KMS-11 (cell line): ENCODE results near the gene HNF4A.

Experiments used
- H2AFZ ChIP-seq: fragments of 200-600 bp; sonication (generic); 2 replicates; pipeline ENCODE4 v1.6.1; 2016; ENCODE audit warnings: antibody characterized with exemption, mixed run types, low read depth
- H3K27ac ChIP-seq: fragments of 200-600 bp; sonication (generic); 2 replicates; pipeline ENCODE4 v1.6.1; 2016; ENCODE audit warnings: mild to moderate bottlenecking, mixed run types
- H3K27me3 ChIP-seq: fragments of 200-600 bp; sonication (generic); 2 replicates; pipeline ENCODE4 v1.6.1; 2017; ENCODE audit warnings: mild to moderate bottlenecking, low read depth, mixed run types, moderate library complexity; ENCODE audit not compliant: insufficient read depth
- H3K36me3 ChIP-seq: fragments of 200-600 bp; sonication (generic); 2 replicates; pipeline ENCODE4 v1.6.1; 2017; ENCODE audit warnings: mild to moderate bottlenecking, mixed run types; ENCODE audit not compliant: insufficient read depth
- H3K4me1 ChIP-seq: fragments of 200-600 bp; sonication (generic); 2 replicates; pipeline ENCODE4 v1.6.1; 2016; ENCODE audit warnings: mild to moderate bottlenecking, low read depth, mixed run types; ENCODE audit not compliant: poor library complexity, severe bottlenecking
- H3K4me2 ChIP-seq: fragments of 200-600 bp; sonication (generic); 2 replicates; pipeline ENCODE4 v1.7.0; 2016; ENCODE audit warnings: mild to moderate bottlenecking, mixed run types
- H3K4me3 ChIP-seq: fragments of 200-600 bp; sonication (generic); IDR thresholded peaks from 2 replicates; pipeline ENCODE4 v1.6.1; 2017; ENCODE audit warnings: low read depth, low read length, mixed read lengths; ENCODE audit not compliant: insufficient read depth
- H3K79me2 ChIP-seq: fragments of 200-600 bp; sonication (generic); 2 replicates; pipeline ENCODE4 v1.6.1; 2016; ENCODE audit warnings: low read depth, mixed run types; ENCODE audit not compliant: insufficient read depth
- H3K9ac ChIP-seq: fragments of 200-600 bp; sonication (generic); 2 replicates; pipeline ENCODE4 v1.6.1; 2016; ENCODE audit warnings: mild to moderate bottlenecking, mixed run types
- H4K20me1 ChIP-seq: fragments of 200-600 bp; sonication (generic); 2 replicates; pipeline ENCODE4 v1.6.1; 2016; ENCODE audit warnings: mild to moderate bottlenecking, mixed run types; ENCODE audit not compliant: insufficient read depth
- TF ChIP-seq, protein P1 (sequence below): fragments of 200-600 bp; sonication (generic); conservative IDR thresholded peaks from 2 replicates; pipeline ENCODE4 v1.6.1; 2017; ENCODE audit warnings: low read depth, mild to moderate bottlenecking, antibody characterized with exemption, low read length, moderate library complexity, mixed read lengths

The HNF4A gene

DNA sequence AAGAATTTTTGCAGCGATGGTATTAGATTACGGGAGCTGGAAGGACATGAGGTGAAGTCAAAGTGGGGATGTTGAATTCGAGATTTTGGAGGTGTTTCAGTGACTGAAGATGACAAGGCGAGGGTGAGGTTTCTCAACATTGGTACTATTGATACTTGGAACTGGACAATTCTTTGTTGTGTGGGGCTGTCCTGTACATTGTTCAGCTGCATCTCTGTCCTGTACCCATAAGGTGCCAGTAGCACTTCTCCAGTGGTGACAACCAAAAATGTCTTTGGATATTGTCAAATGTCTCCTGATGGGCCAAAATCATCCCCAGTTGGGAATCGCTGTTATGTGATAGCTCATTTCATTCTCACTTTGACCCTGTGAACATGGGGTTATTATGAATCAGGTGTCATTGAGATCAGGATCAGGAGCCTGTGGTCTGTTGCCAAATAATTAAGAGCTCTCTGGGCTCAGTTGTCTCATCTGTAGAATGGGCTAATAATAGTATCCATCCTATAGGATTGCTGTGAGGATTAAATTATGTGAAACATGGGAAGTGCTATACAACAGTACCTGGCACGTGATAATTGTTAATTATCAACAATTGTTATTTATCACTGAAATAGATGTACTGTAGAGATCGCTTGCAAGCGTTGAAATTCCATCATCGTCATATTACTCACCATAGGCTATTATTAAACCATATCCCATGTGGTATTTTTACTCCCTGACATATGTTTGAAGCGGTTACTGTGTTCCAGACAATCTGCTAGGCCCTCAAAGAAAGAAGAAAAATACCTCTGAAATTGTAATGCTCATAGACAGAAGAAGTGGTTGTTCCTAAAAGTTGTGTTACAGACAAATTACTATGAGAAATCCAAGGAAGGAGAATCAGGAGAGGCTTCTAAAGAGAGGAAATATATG lies 71.6 kb downstream of the HNF4A start:
- TF ChIP-seq, protein P1, sequence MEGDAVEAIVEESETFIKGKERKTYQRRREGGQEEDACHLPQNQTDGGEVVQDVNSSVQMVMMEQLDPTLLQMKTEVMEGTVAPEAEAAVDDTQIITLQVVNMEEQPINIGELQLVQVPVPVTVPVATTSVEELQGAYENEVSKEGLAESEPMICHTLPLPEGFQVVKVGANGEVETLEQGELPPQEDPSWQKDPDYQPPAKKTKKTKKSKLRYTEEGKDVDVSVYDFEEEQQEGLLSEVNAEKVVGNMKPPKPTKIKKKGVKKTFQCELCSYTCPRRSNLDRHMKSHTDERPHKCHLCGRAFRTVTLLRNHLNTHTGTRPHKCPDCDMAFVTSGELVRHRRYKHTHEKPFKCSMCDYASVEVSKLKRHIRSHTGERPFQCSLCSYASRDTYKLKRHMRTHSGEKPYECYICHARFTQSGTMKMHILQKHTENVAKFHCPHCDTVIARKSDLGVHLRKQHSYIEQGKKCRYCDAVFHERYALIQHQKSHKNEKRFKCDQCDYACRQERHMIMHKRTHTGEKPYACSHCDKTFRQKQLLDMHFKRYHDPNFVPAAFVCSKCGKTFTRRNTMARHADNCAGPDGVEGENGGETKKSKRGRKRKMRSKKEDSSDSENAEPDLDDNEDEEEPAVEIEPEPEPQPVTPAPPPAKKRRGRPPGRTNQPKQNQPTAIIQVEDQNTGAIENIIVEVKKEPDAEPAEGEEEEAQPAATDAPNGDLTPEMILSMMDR, result no peak
- Histone ChIP-seq H3K36me3 (no peaks in the 10 kb centered on the region), H3K9ac (no peak overlapping the region), H3K79me2 (no peaks in the 10 kb centered on the region), H3K4me2 (no peak overlapping the region), H3K27ac (no peak overlapping the region), H3K27me3 (no peaks in the 10 kb centered on the region; the same call in 1 of the 2 replicates), H2AFZ (no peak overlapping the region), H3K4me3 (no peak overlapping the region), H3K4me1 (no peaks in the 10 kb centered on the region), H4K20me1 (no peaks in the 10 kb centered on the region)

DNA sequence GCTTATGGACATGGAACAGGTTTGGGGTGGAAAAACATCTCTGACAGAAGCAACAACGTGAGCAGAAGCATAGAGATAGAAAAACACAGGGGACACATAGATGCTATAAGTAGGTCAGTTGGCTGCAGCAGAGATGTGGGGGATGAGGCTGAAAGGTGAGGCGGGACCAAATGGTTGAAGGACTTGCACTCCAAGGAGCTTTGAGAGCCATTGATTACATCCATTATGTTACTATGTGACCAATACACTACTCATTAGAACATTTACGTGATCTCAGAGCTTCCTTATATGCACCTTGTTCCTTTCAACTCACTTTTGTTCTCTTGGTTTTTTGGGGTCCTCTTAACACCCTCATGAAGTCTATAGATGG lies 72.3 kb downstream of the HNF4A start:
- no peaks in the 10 kb centered on the region for H4K20me1 ChIP-seq
- no peak overlapping the region for H3K9ac ChIP-seq
- H3K27me3 ChIP-seq, result peaks cover 4% of the 10 kb centered on the region; the same call in 1 of the 2 replicates
- H3K79me2 ChIP-seq, result no peaks in the 10 kb centered on the region
- TF ChIP-seq, protein P1, result no peak
- H3K4me1 ChIP-seq, result no peaks in the 10 kb centered on the region
- H3K36me3 ChIP-seq, result no peaks in the 10 kb centered on the region
- no peak overlapping the region for H2AFZ ChIP-seq
- H3K4me3 ChIP-seq, result no peak overlapping the region
- no peak overlapping the region for H3K4me2 ChIP-seq
- H3K27ac ChIP-seq, result no peak overlapping the region

DNA sequence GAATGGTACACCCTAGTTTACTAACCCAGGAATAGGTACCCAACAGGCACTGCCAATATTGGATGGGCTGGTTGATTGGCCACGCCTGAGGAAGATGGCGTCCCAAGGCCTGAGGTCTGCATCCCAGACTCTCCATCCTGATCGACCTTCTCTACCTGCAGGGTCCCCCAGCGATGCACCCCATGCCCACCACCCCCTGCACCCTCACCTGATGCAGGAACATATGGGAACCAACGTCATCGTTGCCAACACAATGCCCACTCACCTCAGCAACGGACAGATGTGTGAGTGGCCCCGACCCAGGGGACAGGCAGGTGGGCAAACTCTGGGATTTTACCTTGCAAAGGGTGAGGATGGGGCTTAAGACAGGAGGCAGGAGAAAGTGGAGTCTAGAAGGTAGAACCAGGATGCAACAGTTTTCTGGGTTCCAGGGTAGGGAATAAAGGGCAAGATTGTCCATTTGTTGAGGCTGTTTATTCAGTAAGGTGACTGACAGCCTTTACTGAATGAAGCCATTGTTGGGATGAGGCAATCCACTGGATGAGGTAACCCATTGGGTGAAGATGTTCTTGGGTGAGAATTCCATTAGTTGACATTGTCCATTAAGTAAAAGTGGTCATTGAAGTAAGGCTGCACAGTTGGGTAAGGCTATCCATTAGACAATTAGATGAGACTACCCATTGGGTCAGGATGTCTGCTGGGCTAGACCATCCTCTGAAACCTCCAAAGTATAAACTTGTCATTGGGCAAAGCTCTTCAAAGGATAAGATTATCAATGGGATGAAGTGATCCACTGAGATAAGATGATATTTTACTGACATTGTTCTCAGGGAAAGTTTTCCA lies 72.9 kb downstream of the HNF4A start:
- Histone ChIP-seq H3K4me1 (no peaks in the 10 kb centered on the region), H4K20me1 (no peaks in the 10 kb centered on the region), H3K27ac (no peak overlapping the region), H3K79me2 (no peaks in the 10 kb centered on the region), H2AFZ (no peak overlapping the region), H3K4me2 (no peak overlapping the region), H3K27me3 (peaks cover 4% of the 10 kb centered on the region; the same call in 1 of the 2 replicates), H3K4me3 (no peak overlapping the region), H3K36me3 (no peaks in the 10 kb centered on the region), H3K9ac (no peak overlapping the region)
- TF ChIP-seq, protein P1, result no peak

DNA sequence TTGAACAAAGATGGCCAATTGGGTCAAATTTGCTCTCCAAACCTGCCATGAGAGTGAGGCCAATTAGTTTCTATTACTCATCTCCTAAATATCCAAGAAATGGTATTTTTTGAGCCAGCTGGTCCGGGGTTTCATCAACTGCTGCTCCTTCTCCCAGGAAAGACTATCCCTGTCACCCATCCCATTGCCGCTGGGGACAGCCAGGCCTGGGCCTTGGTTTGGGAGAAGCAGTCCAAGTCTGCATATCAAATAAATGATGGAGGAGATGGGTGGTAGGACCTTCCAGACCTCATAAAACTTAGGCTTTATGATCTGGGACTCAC lies 73.5 kb downstream of the HNF4A start:
- no peaks in the 10 kb centered on the region for H3K4me1 ChIP-seq
- no peaks in the 10 kb centered on the region for H3K79me2 ChIP-seq
- TF ChIP-seq, protein P1, result no peak
- no peaks in the 10 kb centered on the region for H4K20me1 ChIP-seq
- H3K4me2 ChIP-seq, result no peak overlapping the region
- no peak overlapping the region for H2AFZ ChIP-seq
- H3K27ac ChIP-seq, result no peak overlapping the region
- H3K36me3 ChIP-seq, result no peaks in the 10 kb centered on the region
- no peak overlapping the region for H3K9ac ChIP-seq
- H3K4me3 ChIP-seq, result no peak overlapping the region
- peaks cover 4% of the 10 kb centered on the region; the same call in 1 of the 2 replicates for H3K27me3 ChIP-seq
